Natural killer cell (primary cell): ENCODE results near the gene GARRE1. TPM values are rescaled to one million over a fixed set of nuclear protein-coding genes. Genes with fewer than 3 reads are reported as not detected.
"Not testable (repeated sequence)": the region's sequence is repeated elsewhere in the genome, so short reads cannot be mapped to it uniquely, and the experiment has no call there.

Experiments used
- ATAC-seq, 3 donors: fragments of 150-1000 bp in 2 of 3; fragments of 200-7000 bp in 1 of 3; cut with Tn5 transposase; 1 replicate in 1 of 3; 2 replicates in 2 of 3; pipeline ENCODE4 v1.10.0; 2021; ENCODE audit warnings: mild to moderate bottlenecking in 2 of 3, moderate library complexity in 2 of 3
- DNase-seq, 2 donors: peaks; one replicate each; pipeline versions ENCODE4 v3.0.0 to v3.0.0-alpha.2; 2013 to 2021; ENCODE audit warnings: mixed read lengths in 1 of 2
- H3K27ac ChIP-seq: one replicate; pipeline ENCODE4 v1.5.1; 2013; ENCODE audit warnings: mild to moderate bottlenecking, low read length
- H3K27me3 ChIP-seq: one replicate; pipeline ENCODE4 v1.6.1; 2013; ENCODE audit warnings: low read length; ENCODE audit not compliant: control insufficient read depth, insufficient read depth
- H3K36me3 ChIP-seq: one replicate; pipeline ENCODE4 v1.6.1; 2013; ENCODE audit warnings: low read length; ENCODE audit not compliant: control insufficient read depth, insufficient read depth
- H3K4me1 ChIP-seq: one replicate; pipeline ENCODE4 v1.6.1; 2013; ENCODE audit warnings: low read length; ENCODE audit not compliant: control insufficient read depth, insufficient read depth
- H3K4me3 ChIP-seq: one replicate; pipeline ENCODE4 v1.5.1; 2013; ENCODE audit warnings: low read length
- H3K9me3 ChIP-seq: one replicate; pipeline ENCODE4 v1.6.1; 2013; ENCODE audit warnings: low read length; ENCODE audit not compliant: control insufficient read depth, insufficient read depth
- H3K27ac Mint-ChIP-seq, 2 donors: one replicate each; pipeline ENCODE4 v1.8.0; 2022; ENCODE audit warnings: mild to moderate bottlenecking in 2 of 2, mixed read lengths in 2 of 2, moderate library complexity in 1 of 2
- H3K27me3 Mint-ChIP-seq, 2 donors: one replicate each; pipeline ENCODE4 v1.8.0; 2022; ENCODE audit warnings: low read depth in 2 of 2, mixed read lengths in 2 of 2
- H3K36me3 Mint-ChIP-seq: one replicate; pipeline ENCODE4 v1.8.0; 2022; ENCODE audit warnings: mixed read lengths
- H3K4me1 Mint-ChIP-seq, 2 donors: one replicate each; pipeline ENCODE4 v1.8.0; 2022; ENCODE audit warnings: mixed read lengths in 2 of 2
- H3K4me3 Mint-ChIP-seq: one replicate; pipeline ENCODE4 v1.8.0; 2022; ENCODE audit warnings: mild to moderate bottlenecking, moderate library complexity, mixed read lengths
- H3K9me3 Mint-ChIP-seq, 2 donors: one replicate each; pipeline ENCODE4 v1.8.0; 2022; ENCODE audit warnings: mixed read lengths in 2 of 2
- CTCF ChIP-seq: fragments of 200-600 bp; IDR thresholded peaks from one replicate; pipeline ENCODE4 v1.8.0; 2022; ENCODE audit warnings: antibody characterized with exemption
- WGBS: methylation state at CpG from one replicate; pipeline ENCODE4 v1.1.7; 2013; ENCODE audit warnings: missing lambda C conversion rate; ENCODE audit not compliant: insufficient coverage; 5-methylcytosine and 5-hydroxymethylcytosine counted together
- intact Hi-C: fragments of 100-400 bp; cut with micrococcal nuclease; formaldehyde crosslinking; loops from one replicate; pipeline ENCODE4 v1.14.2; 2022
- total RNA-seq, 4 donors: library from RNA; stranded (reverse); fragments of 120-200 nt in 1 of 4; gene quantifications; one replicate each; pipeline versions ENCODE4 v1.2.3 to v1.2.4, GENCODE V29; 2013 to 2022

The GARRE1 gene
- total RNA-seq, 3 donors from 2014 or later (not counting 1 experiment from before 2014, with no cell fraction given) = 21.9 to 29.2 (median 22.0) TPM

GRCh38 chr19:34248941-34249340 is 5.4 kb upstream of the GARRE1 start:
- no peak overlapping the region for H3K27ac ChIP-seq
- no peak overlapping the region for H3K27ac Mint-ChIP-seq
- no peaks in the 10 kb centered on the region for H3K36me3 Mint-ChIP-seq
- intact Hi-C loops = no loop called here
- ATAC-seq (no peak), DNase-seq (no peak)
- no peak overlapping the region for H3K4me3 ChIP-seq
- WGBS = 85% methylated on average over 4 of the region's 4 CpGs
- peaks cover 5 to 6% of the 10 kb centered on the region in 2 donors for H3K4me1 Mint-ChIP-seq
- H3K27me3 ChIP-seq = no peaks in the 10 kb centered on the region
- no peaks in the 10 kb centered on the region for H3K9me3 Mint-ChIP-seq
- TF ChIP-seq CTCF = no peak
- H3K9me3 ChIP-seq = no peaks in the 10 kb centered on the region
- peaks cover 6% of the 10 kb centered on the region for H3K4me1 ChIP-seq
- no peak overlapping the region for H3K4me3 Mint-ChIP-seq
- no peaks in the 10 kb centered on the region for H3K27me3 Mint-ChIP-seq
- H3K36me3 ChIP-seq = no peaks in the 10 kb centered on the region

DNA sequence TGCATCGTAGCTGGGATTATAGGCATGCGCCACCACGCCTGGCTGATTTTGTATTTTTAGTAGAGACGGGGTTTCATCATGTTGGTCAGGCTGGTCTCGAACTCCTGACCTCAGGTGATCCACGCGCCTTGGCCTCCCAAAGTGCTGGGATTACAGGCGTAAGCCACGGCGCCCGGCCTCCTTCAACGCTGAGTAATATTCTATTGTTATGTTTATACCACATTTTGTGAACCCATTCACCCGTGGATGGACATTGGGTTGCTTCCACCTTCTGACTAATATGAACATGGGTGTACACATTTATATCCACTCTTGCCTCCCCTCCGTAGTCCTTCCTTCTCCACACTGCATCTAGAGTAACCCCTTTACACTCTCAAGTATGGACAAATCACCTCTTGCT is 1.2 kb upstream of the GARRE1 start:
- H3K4me1 Mint-ChIP-seq = peaks cover 9 to 15% of the 10 kb centered on the region in 2 donors
- H3K9me3 ChIP-seq, H3K27ac ChIP-seq, DNase-seq, H3K4me3 ChIP-seq, ATAC-seq, H3K36me3 Mint-ChIP-seq, H3K27me3 Mint-ChIP-seq, H3K27me3 ChIP-seq, H3K36me3 ChIP-seq, H3K9me3 Mint-ChIP-seq: not testable (repeated sequence)
- WGBS = 96% methylated on average over 9 of the region's 14 CpGs
- peak overlapping the region; percentile 87 to 98 for H3K27ac Mint-ChIP-seq
- peaks cover 13% of the 10 kb centered on the region for H3K4me1 ChIP-seq
- H3K4me3 Mint-ChIP-seq = peak overlapping the region; percentile 94
- intact Hi-C loops = loop anchor here (5.0 kb wide), 1 partner anchor 84 kb away; no protein-coding TSS in a partner anchor

GRCh38 chr19:34253681-34254045 is 691 bp upstream of the GARRE1 start:
- H3K4me1 ChIP-seq = peaks cover 13% of the 10 kb centered on the region
- Mint-ChIP-seq H3K27ac (peak overlapping the region; percentile 87 to 98), H3K4me1 (peaks cover 9 to 15% of the 10 kb centered on the region in 2 donors), H3K4me3 (peak overlapping the region; percentile 94)
- ATAC-seq, H3K9me3 Mint-ChIP-seq, H3K27me3 Mint-ChIP-seq, DNase-seq, H3K36me3 Mint-ChIP-seq, H3K36me3 ChIP-seq, H3K27me3 ChIP-seq, H3K9me3 ChIP-seq: not testable (repeated sequence)
- 60% methylated on average over 17 of the region's 17 CpGs for WGBS
- intact Hi-C loops = loop anchor here (2.0 to 5.0 kb wide), 2 partner anchors 69 to 84 kb away; no protein-coding TSS in a partner anchor
- H3K27ac ChIP-seq = peak overlapping the region; percentile 81
- H3K4me3 ChIP-seq = peak overlapping the region; percentile 62

DNA sequence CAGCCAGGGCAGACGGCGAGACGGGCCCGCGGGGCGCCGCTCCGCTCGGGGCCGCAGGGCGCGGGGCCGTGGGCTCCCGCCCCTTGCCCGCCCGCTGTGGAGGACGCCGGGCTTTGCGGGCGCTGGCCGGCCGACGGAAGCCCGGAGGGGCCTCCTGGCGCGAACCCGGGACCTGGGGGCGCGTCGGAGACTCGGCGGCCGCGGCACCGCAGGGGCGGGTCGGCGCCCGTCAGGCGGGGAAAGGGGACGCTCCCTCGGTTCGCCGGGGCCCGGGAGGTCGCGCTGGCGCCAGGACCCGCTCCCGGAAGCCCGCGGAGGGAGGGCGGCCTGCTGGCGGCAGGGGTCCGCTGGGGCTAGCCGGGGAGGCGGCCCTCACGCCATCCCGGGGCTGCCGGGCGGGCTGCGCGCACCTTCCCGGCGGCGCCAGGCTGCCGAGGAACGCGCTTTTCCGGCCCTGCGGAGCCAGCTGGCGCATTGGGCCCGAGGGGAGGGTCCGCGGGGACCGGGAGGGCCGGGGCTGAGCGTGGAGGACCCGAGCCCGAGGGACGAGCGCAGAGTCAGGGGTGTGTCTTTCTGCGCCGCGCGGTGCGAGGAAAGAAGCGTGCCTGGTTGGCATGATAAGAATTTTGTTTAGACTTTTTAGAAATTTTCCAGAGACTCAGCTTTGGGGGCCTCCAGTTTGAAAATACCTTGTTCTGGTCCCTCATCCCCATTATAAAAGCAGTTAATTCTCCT is 511 bp downstream of the GARRE1 start:
- under 1% methylated on average over 88 of the region's 88 CpGs for WGBS
- peak overlapping the region; percentile 83 for H3K4me3 Mint-ChIP-seq
- peaks cover 18 to 24% of the 10 kb centered on the region in 2 donors for H3K4me1 Mint-ChIP-seq
- H3K36me3 Mint-ChIP-seq = no peaks in the 10 kb centered on the region
- H3K27ac Mint-ChIP-seq = peak overlapping the region; percentile 75 to 98
- intact Hi-C loops = loop anchor here (2.0 to 5.0 kb wide), 2 partner anchors 70 to 82 kb away; no protein-coding TSS in a partner anchor
- peak; percentile 62 to 70 (median 68) for ATAC-seq
- no peaks in the 10 kb centered on the region for H3K27me3 ChIP-seq
- H3K4me3 ChIP-seq = peak overlapping the region; percentile 51
- peak; percentile 52 to 55 for DNase-seq
- TF ChIP-seq CTCF = no peak
- peak overlapping the region; percentile 43 for H3K27ac ChIP-seq
- H3K9me3 Mint-ChIP-seq = no peaks in the 10 kb centered on the region
- peaks cover 13% of the 10 kb centered on the region for H3K4me1 ChIP-seq
- no peaks in the 10 kb centered on the region for H3K27me3 Mint-ChIP-seq
- no peaks in the 10 kb centered on the region for H3K9me3 ChIP-seq
- no peaks in the 10 kb centered on the region for H3K36me3 ChIP-seq
